Ishikawa (cell line): Measurements from ENCODE around the gene KIF5C.

ENCODE experiments used
- CEBPB ChIP-seq: IDR thresholded peaks from 2 replicates; pipeline ENCODE4 v1.6.1; 2012
- CREB1 ChIP-seq: IDR thresholded peaks from 2 replicates; pipeline ENCODE4 v1.6.1; 2012; ENCODE audit warnings: low read depth
- EGR1 ChIP-seq: IDR thresholded peaks from 2 replicates; pipeline ENCODE4 v1.6.1; 2012
- EP300 ChIP-seq: IDR thresholded peaks from 2 replicates; pipeline ENCODE4 v1.6.1; 2012; ENCODE audit warnings: borderline replicate concordance
- FOXM1 ChIP-seq: IDR thresholded peaks from 2 replicates; pipeline ENCODE4 v1.6.1; 2012; ENCODE audit warnings: low read depth, borderline replicate concordance
- MAX ChIP-seq: IDR thresholded peaks from 2 replicates; pipeline ENCODE4 v1.6.1; 2012
- NFIC ChIP-seq: IDR thresholded peaks from 2 replicates; pipeline ENCODE4 v1.6.1; 2012
- RAD21 ChIP-seq: IDR thresholded peaks from 2 replicates; pipeline ENCODE4 v1.6.1; 2012; ENCODE audit warnings: low read depth
- TAF1 ChIP-seq: IDR thresholded peaks from 2 replicates; pipeline ENCODE4 v1.6.1; 2012; ENCODE audit warnings: low read depth, mild to moderate bottlenecking
- TCF12 ChIP-seq: IDR thresholded peaks from 2 replicates; pipeline ENCODE4 v1.6.1; 2012; ENCODE audit warnings: low read depth
- TEAD4 ChIP-seq: IDR thresholded peaks from 2 replicates; pipeline ENCODE4 v1.6.1; 2012
- USF1 ChIP-seq: IDR thresholded peaks from 2 replicates; pipeline ENCODE4 v1.6.1; 2012
- YY1 ChIP-seq: IDR thresholded peaks from 2 replicates; pipeline ENCODE4 v1.6.1; 2012; ENCODE audit warnings: low read depth
- ZBTB7A ChIP-seq: IDR thresholded peaks from 2 replicates; pipeline ENCODE4 v1.6.1; 2012; ENCODE audit warnings: low read depth
- TF ChIP-seq, protein P1 (sequence below): IDR thresholded peaks from 2 replicates; pipeline ENCODE4 v1.6.1; 2012; ENCODE audit warnings: low read depth, mild to moderate bottlenecking

KIF5C gene

GRCh38 chr2:148899638-148900318 is 24.8 kb downstream of the KIF5C start:
- TF ChIP-seq RAD21, result no peak
- TF ChIP-seq NFIC, result no peak
- TF ChIP-seq YY1, result no peak
- no peak for TF ChIP-seq MAX
- TF ChIP-seq TAF1, result no peak
- no peak for TF ChIP-seq ZBTB7A
- no peak for TF ChIP-seq EP300
- TF ChIP-seq TCF12, result no peak
- TF ChIP-seq FOXM1, result no peak
- TF ChIP-seq CREB1, result no peak
- TF ChIP-seq, protein P1, sequence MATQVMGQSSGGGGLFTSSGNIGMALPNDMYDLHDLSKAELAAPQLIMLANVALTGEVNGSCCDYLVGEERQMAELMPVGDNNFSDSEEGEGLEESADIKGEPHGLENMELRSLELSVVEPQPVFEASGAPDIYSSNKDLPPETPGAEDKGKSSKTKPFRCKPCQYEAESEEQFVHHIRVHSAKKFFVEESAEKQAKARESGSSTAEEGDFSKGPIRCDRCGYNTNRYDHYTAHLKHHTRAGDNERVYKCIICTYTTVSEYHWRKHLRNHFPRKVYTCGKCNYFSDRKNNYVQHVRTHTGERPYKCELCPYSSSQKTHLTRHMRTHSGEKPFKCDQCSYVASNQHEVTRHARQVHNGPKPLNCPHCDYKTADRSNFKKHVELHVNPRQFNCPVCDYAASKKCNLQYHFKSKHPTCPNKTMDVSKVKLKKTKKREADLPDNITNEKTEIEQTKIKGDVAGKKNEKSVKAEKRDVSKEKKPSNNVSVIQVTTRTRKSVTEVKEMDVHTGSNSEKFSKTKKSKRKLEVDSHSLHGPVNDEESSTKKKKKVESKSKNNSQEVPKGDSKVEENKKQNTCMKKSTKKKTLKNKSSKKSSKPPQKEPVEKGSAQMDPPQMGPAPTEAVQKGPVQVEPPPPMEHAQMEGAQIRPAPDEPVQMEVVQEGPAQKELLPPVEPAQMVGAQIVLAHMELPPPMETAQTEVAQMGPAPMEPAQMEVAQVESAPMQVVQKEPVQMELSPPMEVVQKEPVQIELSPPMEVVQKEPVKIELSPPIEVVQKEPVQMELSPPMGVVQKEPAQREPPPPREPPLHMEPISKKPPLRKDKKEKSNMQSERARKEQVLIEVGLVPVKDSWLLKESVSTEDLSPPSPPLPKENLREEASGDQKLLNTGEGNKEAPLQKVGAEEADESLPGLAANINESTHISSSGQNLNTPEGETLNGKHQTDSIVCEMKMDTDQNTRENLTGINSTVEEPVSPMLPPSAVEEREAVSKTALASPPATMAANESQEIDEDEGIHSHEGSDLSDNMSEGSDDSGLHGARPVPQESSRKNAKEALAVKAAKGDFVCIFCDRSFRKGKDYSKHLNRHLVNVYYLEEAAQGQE, result no peak
- no peak for TF ChIP-seq CEBPB
- TF ChIP-seq USF1, result no peak
- TF ChIP-seq EGR1, result no peak
- no peak for TF ChIP-seq TEAD4

- TF ChIP-seq EP300 (no peak), TEAD4 (no peak)
Observed at GRCh38 chr2:148900350-148900837, 25.4 kb downstream of the KIF5C start.

DNA sequence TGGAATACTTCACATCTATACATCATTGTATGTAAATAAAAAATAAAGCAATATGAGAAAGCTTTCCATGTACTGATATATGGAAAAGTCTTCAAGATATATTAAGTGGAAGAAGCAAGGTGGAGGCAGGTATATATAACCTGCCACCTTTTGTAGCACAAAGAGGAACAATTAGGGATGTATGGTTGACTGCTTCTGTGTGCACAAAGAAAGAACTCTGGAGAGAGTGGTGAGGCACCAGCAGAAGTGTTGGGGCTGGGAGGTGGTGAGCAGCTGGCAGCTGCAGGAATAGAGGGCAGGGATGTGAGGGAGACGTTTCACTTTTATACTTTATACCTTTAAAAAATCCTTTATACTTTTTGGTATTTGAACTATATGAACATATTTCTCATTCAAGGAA is 26.1 kb downstream of the KIF5C start:
- TF ChIP-seq CEBPB (no peak), TCF12 (no peak), EGR1 (no peak), TAF1 (no peak), RAD21 (no peak), NFIC (no peak), EP300 (no peak), TEAD4 (no peak), USF1 (no peak), CREB1 (no peak)
- TF ChIP-seq, protein P1, result no peak

- TF ChIP-seq USF1 (no peak), EGR1 (no peak), MAX (no peak), RAD21 (no peak), FOXM1 (no peak), YY1 (no peak), ZBTB7A (no peak), EP300 (no peak), TAF1 (no peak), NFIC (no peak), CEBPB (no peak), TCF12 (no peak), TEAD4 (no peak)
- TF ChIP-seq, protein P1, result no peak
Observed at GRCh38 chr2:148902798-148903197, 27.8 kb downstream of the KIF5C start.
